GM18907 (cell line): ENCODE results near the gene OLFML2B.
A peak's percentile ranks its signal among the peaks of the same experiment; 100 is the strongest.
"Not testable (repeated sequence)": the region's sequence is repeated elsewhere in the genome, so short reads cannot be mapped to it uniquely, and the experiment has no call there.

Experiments used
- ATAC-seq: cut with Tn5 transposase; IDR thresholded peaks from one replicate; pipeline ENCODE4 v1.9.1; 2021; ENCODE audit warnings: mild to moderate bottlenecking, moderate library complexity; ENCODE audit not compliant: unreplicated experiment

Gene OLFML2B

GRCh38 chr1:162023547-162024501 is at the start of gene OLFML2B:
OLFML2B (minus strand) TSS chr1:162023869; CDS start chr1:162023430, 439 bp downstream.
- ATAC-seq: peak; percentile 56

- ATAC-seq: no peak
These were observed 49.1 kb upstream of the OLFML2B start for GRCh38 chr1:162072740-162073139.

- ATAC-seq: no peak
These were observed 47.2 kb upstream of the OLFML2B start for GRCh38 chr1:162070825-162071224.

GRCh38 chr1:162070094-162070748 is 46.6 kb upstream of the OLFML2B start:
- ATAC-seq: peak; percentile 32

- ATAC-seq: peak; percentile 98
These were observed 45.8 kb upstream of the OLFML2B start, which contains the start of gene NOS1AP for GRCh38 chr1:162069334-162070093. NOS1AP (plus strand) TSS chr1:162069691; CDS start chr1:162070178, 487 bp downstream.

- ATAC-seq: no peak
These were observed 44.6 kb upstream of the OLFML2B start for GRCh38 chr1:162068301-162068700.

GRCh38 chr1:162067466-162067865 is 43.8 kb upstream of the OLFML2B start:
- no peak for ATAC-seq

- not testable (repeated sequence) for ATAC-seq
These were observed 43.2 kb upstream of the OLFML2B start for GRCh38 chr1:162066836-162067235.

- no peak for ATAC-seq
These were observed 41.3 kb upstream of the OLFML2B start for GRCh38 chr1:162065016-162065415.

- ATAC-seq: no peak
These were observed 38.9 kb upstream of the OLFML2B start for GRCh38 chr1:162062542-162063015.

GRCh38 chr1:162060314-162060713 is 36.6 kb upstream of the OLFML2B start:
- no peak for ATAC-seq

GRCh38 chr1:162059721-162060120 is 36.1 kb upstream of the OLFML2B start:
- ATAC-seq: no peak

GRCh38 chr1:162056579-162056978 is 32.9 kb upstream of the OLFML2B start:
- ATAC-seq: no peak

GRCh38 chr1:162056043-162056442 is 32.4 kb upstream of the OLFML2B start:
- peak; percentile 69 for ATAC-seq

GRCh38 chr1:162055062-162055461 is 31.4 kb upstream of the OLFML2B start:
- no peak for ATAC-seq

GRCh38 chr1:162053949-162054348 is 30.3 kb upstream of the OLFML2B start:
- not testable (repeated sequence) for ATAC-seq

GRCh38 chr1:162046921-162047320 is 23.3 kb upstream of the OLFML2B start:
- no peak for ATAC-seq

GRCh38 chr1:162042361-162042760 is 18.7 kb upstream of the OLFML2B start:
- no peak for ATAC-seq

- no peak for ATAC-seq
These were observed 17.0 kb upstream of the OLFML2B start for GRCh38 chr1:162040657-162041056.

GRCh38 chr1:162040001-162040400 is 16.3 kb upstream of the OLFML2B start:
- ATAC-seq: no peak

GRCh38 chr1:162038624-162039023 is 15.0 kb upstream of the OLFML2B start:
- ATAC-seq: no peak
